T-helper 2 cell treated with Interferon-gamma antibody and Interleukin-4, amounts not matched to agents 5 μg/mL and 100 μg/mL, for 36 hours (primary cell): ENCODE data around the gene ZNF335.

Experiments
- DNase-seq: peaks from one replicate; pipeline ENCODE4 v3.0.0; 2021; ENCODE audit warnings: low spot score
- H3K27ac Mint-ChIP-seq: one replicate; pipeline ENCODE4 v1.8.0; 2021; ENCODE audit warnings: mild to moderate bottlenecking, mixed read lengths
- H3K27me3 Mint-ChIP-seq: one replicate; pipeline ENCODE4 v1.8.0; 2021; ENCODE audit warnings: low read depth, mixed read lengths
- H3K36me3 Mint-ChIP-seq: one replicate; pipeline ENCODE4 v1.8.0; 2021; ENCODE audit warnings: low read depth, mixed read lengths
- H3K4me1 Mint-ChIP-seq: one replicate; pipeline ENCODE4 v1.8.0; 2021; ENCODE audit warnings: low read depth, mixed read lengths
- H3K4me3 Mint-ChIP-seq: one replicate; pipeline ENCODE4 v1.8.0; 2022; ENCODE audit warnings: mild to moderate bottlenecking, moderate library complexity, mixed read lengths
- H3K9me3 Mint-ChIP-seq: one replicate; pipeline ENCODE4 v1.8.0; 2021; ENCODE audit warnings: mixed read lengths

Gene ZNF335

DNA sequence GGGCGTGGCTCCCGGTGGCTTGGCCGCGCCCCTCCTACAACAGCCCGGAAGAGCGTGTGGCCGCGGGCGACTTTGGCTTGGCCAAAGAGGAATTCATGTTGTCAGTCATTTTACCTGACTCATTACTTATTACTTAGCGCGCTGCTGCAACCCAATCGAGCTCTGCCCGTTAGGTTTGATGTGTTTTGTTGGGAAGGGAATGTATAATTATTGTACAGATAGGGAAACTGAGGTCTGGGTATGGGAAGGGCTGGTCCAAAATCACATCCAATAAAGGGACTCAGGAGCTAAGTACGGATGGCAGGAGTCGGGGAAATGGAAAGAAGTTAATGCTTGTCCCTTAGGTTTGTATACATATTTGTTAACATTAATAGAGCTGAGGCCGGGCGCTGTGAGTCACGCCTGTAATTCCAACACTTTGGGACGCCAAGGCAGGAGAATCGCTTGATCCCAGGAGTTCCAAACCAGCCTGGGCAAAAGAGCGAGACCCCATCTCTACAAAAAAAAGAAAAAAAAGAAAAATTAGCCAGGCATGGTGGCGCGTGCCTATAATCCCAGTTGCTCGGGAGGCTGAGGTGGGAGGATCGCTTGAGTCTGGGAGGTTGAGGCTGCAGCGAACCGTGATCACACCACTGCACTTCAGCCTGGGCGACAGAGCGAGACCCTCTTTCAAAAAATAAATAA lies 639 bp upstream of the ZNF335 start:
- Mint-ChIP-seq H3K27ac (peak overlapping the region; percentile 100), H3K4me3 (peak overlapping the region; percentile 97)
- no peak for DNase-seq

GRCh38 chr20:45971425-45971674 lies 653 bp downstream of the ZNF335 start:
- H3K27me3 Mint-ChIP-seq: peaks cover 8% of the 10 kb centered on the region
- H3K9me3 Mint-ChIP-seq: no peaks in the 10 kb centered on the region
- no peak for DNase-seq
- peak overlapping the region; percentile 97 for H3K4me3 Mint-ChIP-seq
- peaks cover 16% of the 10 kb centered on the region for H3K36me3 Mint-ChIP-seq
- peak overlapping the region; percentile 100 for H3K27ac Mint-ChIP-seq
- H3K4me1 Mint-ChIP-seq: peaks cover 16% of the 10 kb centered on the region

More for the DNA sequence above, 639 bp upstream of the ZNF335 start:
- Mint-ChIP-seq H3K9me3 (no peaks in the 10 kb centered on the region), H3K36me3 (peaks cover 13% of the 10 kb centered on the region), H3K27me3 (peaks cover 13% of the 10 kb centered on the region), H3K4me1 (peaks cover 16% of the 10 kb centered on the region)

DNA sequence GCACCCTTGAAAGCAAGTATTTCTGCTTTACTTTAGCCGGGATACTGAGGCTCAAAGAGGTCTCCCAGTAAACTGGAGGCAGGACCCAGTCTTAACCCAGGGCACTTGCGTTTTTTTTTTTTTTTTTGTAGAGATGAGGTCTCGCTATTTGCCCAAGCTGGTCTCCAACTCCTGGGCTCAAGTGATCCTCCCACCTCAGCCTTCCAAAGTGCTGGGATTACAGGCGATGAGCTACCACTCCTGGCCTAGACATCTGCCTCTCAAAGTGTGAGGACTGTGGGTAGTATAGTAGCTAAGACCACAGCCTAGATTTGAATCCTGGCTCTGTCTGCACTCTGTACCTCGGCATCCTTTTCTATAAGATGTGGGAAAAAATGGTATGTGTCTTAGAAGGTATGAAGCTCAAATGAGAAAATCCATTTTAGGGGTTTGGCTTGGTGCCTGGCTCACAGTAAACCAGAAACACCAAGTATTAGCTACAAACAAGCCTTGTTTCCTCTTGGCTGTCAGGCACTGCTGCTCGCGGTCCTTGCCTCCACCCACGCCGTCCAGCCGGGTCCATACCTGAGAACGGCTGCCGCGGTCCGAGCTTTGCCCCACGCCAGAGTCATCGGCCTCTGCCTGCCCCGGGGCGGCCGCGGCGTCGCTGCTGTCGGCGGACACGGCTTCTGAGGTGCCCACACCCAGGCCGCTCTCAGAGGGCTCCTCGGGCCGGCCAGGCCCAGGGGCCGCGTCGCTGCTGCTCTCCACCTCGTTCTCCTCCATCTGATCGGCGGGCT lies 1.2 kb downstream of the ZNF335 start:
- Mint-ChIP-seq H3K4me1 (peaks cover 16% of the 10 kb centered on the region), H3K27me3 (peaks cover 4% of the 10 kb centered on the region), H3K9me3 (no peaks in the 10 kb centered on the region), H3K36me3 (peaks cover 17% of the 10 kb centered on the region), H3K4me3 (peak overlapping the region; percentile 97), H3K27ac (peak overlapping the region; percentile 100)
- no peak for DNase-seq

GRCh38 chr20:45969712-45970634 lies 2.0 kb downstream of the ZNF335 start:
- Mint-ChIP-seq H3K27ac (peak overlapping the region; percentile 73), H3K4me1 (peaks cover 16% of the 10 kb centered on the region), H3K27me3 (peaks cover 3% of the 10 kb centered on the region), H3K4me3 (peak overlapping the region; percentile 97), H3K36me3 (peaks cover 23% of the 10 kb centered on the region), H3K9me3 (no peaks in the 10 kb centered on the region)
- DNase-seq: no peak

- no peak overlapping the region for H3K27ac Mint-ChIP-seq
- peaks cover 26% of the 10 kb centered on the region for H3K36me3 Mint-ChIP-seq
- H3K27me3 Mint-ChIP-seq: peaks cover 3% of the 10 kb centered on the region
- no peak overlapping the region for H3K4me3 Mint-ChIP-seq
- no peak for DNase-seq
- no peaks in the 10 kb centered on the region for H3K9me3 Mint-ChIP-seq
- H3K4me1 Mint-ChIP-seq: peaks cover 16% of the 10 kb centered on the region
Observed at GRCh38 chr20:45968801-45969711, 2.9 kb downstream of the ZNF335 start.

- Mint-ChIP-seq H3K4me1 (peaks cover 15% of the 10 kb centered on the region), H3K27ac (no peak overlapping the region), H3K4me3 (no peak overlapping the region), H3K27me3 (peaks cover 3% of the 10 kb centered on the region), H3K9me3 (no peaks in the 10 kb centered on the region), H3K36me3 (peaks cover 31% of the 10 kb centered on the region)
- DNase-seq: no peak
Observed at GRCh38 chr20:45968081-45968671, 3.8 kb downstream of the ZNF335 start.

- Mint-ChIP-seq H3K4me1 (peaks cover 14% of the 10 kb centered on the region), H3K4me3 (no peak overlapping the region), H3K27ac (no peak overlapping the region), H3K9me3 (no peaks in the 10 kb centered on the region), H3K36me3 (peaks cover 34% of the 10 kb centered on the region), H3K27me3 (peaks cover 3% of the 10 kb centered on the region)
- no peak for DNase-seq
Observed at GRCh38 chr20:45967551-45968080, 4.4 kb downstream of the ZNF335 start.

DNA sequence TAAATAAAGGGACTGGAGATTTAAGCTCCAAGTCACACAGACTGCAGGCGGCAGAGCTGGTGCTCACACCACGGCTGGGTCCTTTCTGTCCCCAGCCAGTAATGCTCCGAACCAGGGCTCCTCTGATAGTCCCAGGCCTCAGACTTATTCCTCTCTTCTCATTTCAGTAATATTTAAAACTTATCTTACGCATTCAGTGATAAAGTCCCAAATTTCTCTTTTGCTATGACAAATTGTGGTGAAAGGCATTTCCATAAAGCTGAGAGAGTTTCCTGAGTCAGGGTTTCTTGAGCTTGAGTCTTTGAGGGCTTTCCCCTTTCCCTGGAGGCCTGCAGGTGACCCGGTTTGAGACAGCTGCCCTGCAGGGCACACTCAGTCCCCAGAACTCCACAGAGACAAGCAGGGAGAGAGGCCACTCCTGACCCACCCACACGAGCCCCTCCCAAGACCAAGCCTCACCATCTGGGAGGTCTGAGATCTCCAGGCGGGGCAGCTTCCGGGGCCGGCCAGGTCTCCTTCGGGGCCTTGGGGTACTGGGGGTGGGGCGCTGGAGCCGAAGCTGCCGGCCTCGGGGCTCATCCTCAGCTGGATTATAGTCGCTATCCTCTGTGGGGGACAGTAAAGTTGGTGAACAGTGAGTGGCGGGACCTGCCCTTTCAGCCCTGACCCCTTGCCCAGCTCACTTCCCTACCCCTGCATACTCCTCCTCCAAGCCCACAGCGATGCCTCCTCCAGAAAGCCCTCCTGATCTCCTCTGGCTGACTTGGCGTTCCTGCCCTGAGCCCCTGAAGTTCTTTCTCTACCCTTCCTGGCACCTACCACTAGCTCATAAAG lies 6.6 kb downstream of the ZNF335 start:
- Mint-ChIP-seq H3K4me3 (no peak overlapping the region), H3K36me3 (peaks cover 49% of the 10 kb centered on the region), H3K27me3 (no peaks in the 10 kb centered on the region), H3K27ac (no peak overlapping the region), H3K9me3 (no peaks in the 10 kb centered on the region), H3K4me1 (peaks cover 11% of the 10 kb centered on the region)
- DNase-seq: no peak

DNA sequence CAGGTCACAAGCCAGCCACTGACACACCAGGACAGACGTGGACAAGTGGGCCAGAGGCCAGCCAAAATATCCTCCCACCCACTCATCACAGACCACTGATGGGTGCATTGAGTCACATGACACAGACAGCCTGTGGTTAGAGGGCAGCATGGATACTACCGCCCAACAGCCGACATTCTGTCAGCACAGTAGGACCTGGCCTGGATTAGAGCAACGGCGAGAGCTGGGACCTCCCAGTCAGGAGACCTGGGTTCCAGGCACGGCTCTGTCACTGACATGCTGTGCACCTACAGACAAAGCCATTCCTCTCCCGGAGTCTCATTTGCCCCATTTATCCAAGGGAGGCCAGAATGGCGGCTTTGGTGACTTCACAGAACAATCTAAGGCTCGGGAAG lies 8.0 kb downstream of the ZNF335 start:
- no peaks in the 10 kb centered on the region for H3K27me3 Mint-ChIP-seq
- no peak overlapping the region for H3K27ac Mint-ChIP-seq
- no peak for DNase-seq
- no peaks in the 10 kb centered on the region for H3K4me1 Mint-ChIP-seq
- H3K36me3 Mint-ChIP-seq: peaks cover 53% of the 10 kb centered on the region
- H3K4me3 Mint-ChIP-seq: no peak overlapping the region
- H3K9me3 Mint-ChIP-seq: no peaks in the 10 kb centered on the region

DNA sequence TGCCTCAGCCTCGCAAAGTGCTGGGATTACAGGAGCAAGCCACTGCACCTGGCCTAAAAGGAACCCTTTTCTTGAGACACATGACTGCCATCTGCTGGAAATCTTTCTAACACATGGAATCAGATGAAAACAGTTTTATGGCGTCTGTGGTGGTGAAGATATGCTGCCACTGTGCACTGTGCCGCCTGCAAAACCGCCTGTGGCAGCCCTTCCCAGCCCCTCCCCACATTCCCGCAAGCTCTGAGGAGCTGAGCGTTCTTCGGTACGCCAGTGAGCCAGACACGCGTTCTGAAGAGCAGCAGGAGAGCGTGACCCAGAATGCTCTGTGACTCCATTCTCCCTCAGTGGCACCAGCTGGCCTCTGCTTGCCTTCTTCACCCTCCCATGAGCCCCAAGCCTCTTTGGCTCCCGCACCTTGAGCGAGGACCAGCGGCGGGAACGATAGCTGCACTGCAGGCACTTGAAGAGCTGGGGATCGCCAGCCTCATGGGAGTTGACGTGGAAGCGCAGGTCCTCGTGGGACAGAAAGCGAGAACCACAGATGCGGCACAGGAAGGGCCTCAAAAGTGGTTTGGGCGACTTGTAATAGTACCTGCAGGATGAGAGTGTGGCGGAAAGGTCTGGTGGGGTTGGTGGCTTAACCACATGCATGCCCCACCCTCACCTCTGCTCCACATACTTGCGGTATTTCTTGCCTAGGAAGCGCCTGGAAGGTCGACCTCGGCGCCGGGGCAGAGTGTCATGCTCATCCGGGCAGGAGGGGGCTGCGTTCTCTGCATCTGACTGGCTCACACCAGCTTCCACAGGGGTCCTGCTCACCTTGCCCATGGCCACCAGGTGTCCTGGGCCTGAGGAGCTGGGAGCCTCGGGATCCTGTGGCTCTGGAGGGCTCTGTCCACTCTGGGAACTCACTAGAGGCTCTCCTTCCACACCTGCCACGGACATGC lies 8.7 kb downstream of the ZNF335 start:
- DNase-seq: no peak
- H3K4me1 Mint-ChIP-seq: no peaks in the 10 kb centered on the region
- H3K4me3 Mint-ChIP-seq: no peak overlapping the region
- H3K36me3 Mint-ChIP-seq: peaks cover 56% of the 10 kb centered on the region
- H3K9me3 Mint-ChIP-seq: no peaks in the 10 kb centered on the region
- no peak overlapping the region for H3K27ac Mint-ChIP-seq
- H3K27me3 Mint-ChIP-seq: no peaks in the 10 kb centered on the region

GRCh38 chr20:45962031-45962755 lies 9.8 kb downstream of the ZNF335 start:
- DNase-seq: no peak
- H3K4me1 Mint-ChIP-seq: no peaks in the 10 kb centered on the region
- peaks cover 61% of the 10 kb centered on the region for H3K36me3 Mint-ChIP-seq
- no peaks in the 10 kb centered on the region for H3K27me3 Mint-ChIP-seq
- no peak overlapping the region for H3K4me3 Mint-ChIP-seq
- H3K9me3 Mint-ChIP-seq: no peaks in the 10 kb centered on the region
- H3K27ac Mint-ChIP-seq: no peak overlapping the region
